Activated CD8-positive, alpha-beta T cell treated with anti-CD3 and anti-CD28 coated beads for 36 hours (primary cell): ENCODE results near the gene UNC13B. TPM values are rescaled to one million over a fixed set of nuclear protein-coding genes. Genes with fewer than 3 reads are reported as not detected.

Experiments used
- ATAC-seq: fragments of 200-7000 bp; cut with Tn5 transposase; one replicate; pipeline ENCODE4 v1.10.0; 2021; ENCODE audit warnings: mild to moderate bottlenecking, moderate library complexity
- CTCF ChIA-PET: fragments of 350-600 bp; sonication (Branson Sonifier 250); formaldehyde crosslinking; loops from one replicate; lab custom pipeline; 2021; ENCODE audit warnings: antibody characterized with exemption; lab: Charles Lee
- POLR2A ChIA-PET: fragments of 350-600 bp; sonication (Branson Sonifier 250); formaldehyde crosslinking; loops from one replicate; lab custom pipeline; 2021; ENCODE audit warnings: antibody characterized with exemption; lab: Charles Lee
- DNase-seq: peaks from one replicate; pipeline ENCODE4 v3.0.0-alpha.2; 2020
- H3K27ac Mint-ChIP-seq: one replicate; pipeline ENCODE4 v1.8.0; 2021; ENCODE audit warnings: mild to moderate bottlenecking, mixed read lengths
- H3K27me3 Mint-ChIP-seq: one replicate; pipeline ENCODE4 v1.8.0; 2021; ENCODE audit warnings: mixed read lengths
- H3K36me3 Mint-ChIP-seq: one replicate; pipeline ENCODE4 v1.8.0; 2021; ENCODE audit warnings: low read depth, mixed read lengths
- H3K4me1 Mint-ChIP-seq: one replicate; pipeline ENCODE4 v1.8.0; 2021; ENCODE audit warnings: low read depth, mixed read lengths
- H3K4me3 Mint-ChIP-seq: one replicate; pipeline ENCODE4 v1.8.0; 2021; ENCODE audit warnings: mild to moderate bottlenecking, moderate library complexity, mixed read lengths
- H3K9me3 Mint-ChIP-seq: one replicate; pipeline ENCODE4 v1.8.0; 2021; ENCODE audit warnings: mixed read lengths
- CTCF ChIP-seq: fragments of 200-600 bp; IDR thresholded peaks from one replicate; pipeline ENCODE4 v1.8.0; 2022; ENCODE audit warnings: antibody characterized with exemption, mild to moderate bottlenecking
- intact Hi-C: fragments of 100-400 bp; cut with micrococcal nuclease; formaldehyde crosslinking; loops from one replicate; pipeline ENCODE4 v1.10.0; 2022
- total RNA-seq, 2 experiments: library from RNA; stranded (reverse); gene quantifications; one replicate each; pipeline ENCODE4 v1.2.3, GENCODE V29; 2021

The UNC13B gene
- total RNA-seq, 2 experiments from 2014 or later = 1.3 to 1.9 TPM

- no peak overlapping the region for H3K27ac Mint-ChIP-seq
- ATAC-seq (no peak), DNase-seq (no peak)
- H3K27me3 Mint-ChIP-seq = no peaks in the 10 kb centered on the region
- H3K36me3 Mint-ChIP-seq = peaks cover 2% of the 10 kb centered on the region
- TF ChIP-seq CTCF = no peak
- intact Hi-C loops = no loop called here
- no peaks in the 10 kb centered on the region for H3K4me1 Mint-ChIP-seq
- ChIA-PET CTCF (no interaction called here), POLR2A (no interaction called here)
- H3K9me3 Mint-ChIP-seq = peaks cover 3% of the 10 kb centered on the region
- H3K4me3 Mint-ChIP-seq = no peak overlapping the region
These were observed 24.7 kb downstream of the UNC13B start for GRCh38 chr9:35186524-35186923.

GRCh38 chr9:35190203-35190602 lies 28.4 kb downstream of the UNC13B start:
- POLR2A ChIA-PET = no interaction called here
- Mint-ChIP-seq H3K27me3 (no peaks in the 10 kb centered on the region), H3K4me3 (no peak overlapping the region), H3K4me1 (no peaks in the 10 kb centered on the region), H3K36me3 (peaks cover 6% of the 10 kb centered on the region), H3K27ac (no peak overlapping the region), H3K9me3 (peaks cover 26% of the 10 kb centered on the region)
- CTCF ChIA-PET = interaction anchor here (1.2 kb wide), 1 partner anchor 73 kb away, joined by 3 read pairs; no protein-coding TSS in a partner anchor
- intact Hi-C loops = no loop called here
- no peak for TF ChIP-seq CTCF
- ATAC-seq = no peak
- DNase-seq = no peak

- no peak for DNase-seq
- no peak overlapping the region for H3K4me3 Mint-ChIP-seq
- H3K9me3 Mint-ChIP-seq = peaks cover 26% of the 10 kb centered on the region
- peaks cover 6% of the 10 kb centered on the region for H3K36me3 Mint-ChIP-seq
- no peak for TF ChIP-seq CTCF
- intact Hi-C loops = no loop called here
- no peak for ATAC-seq
- POLR2A ChIA-PET = no interaction called here
- CTCF ChIA-PET = no interaction called here
- no peak overlapping the region for H3K27ac Mint-ChIP-seq
- no peaks in the 10 kb centered on the region for H3K4me1 Mint-ChIP-seq
- H3K27me3 Mint-ChIP-seq = no peaks in the 10 kb centered on the region
These were observed 29.3 kb downstream of the UNC13B start for GRCh38 chr9:35191105-35191504.

- POLR2A ChIA-PET = no interaction called here
These were observed 32.0 kb downstream of the UNC13B start for GRCh38 chr9:35193762-35194161.

GRCh38 chr9:35195683-35196082 lies 33.9 kb downstream of the UNC13B start:
- H3K4me1 Mint-ChIP-seq = no peaks in the 10 kb centered on the region
- H3K4me3 Mint-ChIP-seq = no peak overlapping the region
- intact Hi-C loops = no loop called here
- ChIA-PET POLR2A (no interaction called here), CTCF (no interaction called here)
- ATAC-seq (no peak), DNase-seq (no peak)
- TF ChIP-seq CTCF = no peak
- H3K36me3 Mint-ChIP-seq = peaks cover 6% of the 10 kb centered on the region
- H3K9me3 Mint-ChIP-seq = peaks cover 30% of the 10 kb centered on the region
- no peaks in the 10 kb centered on the region for H3K27me3 Mint-ChIP-seq
- no peak overlapping the region for H3K27ac Mint-ChIP-seq

More at GRCh38 chr9:35193762-35194161, 32.0 kb downstream of the UNC13B start:
- H3K27ac Mint-ChIP-seq = no peak overlapping the region
- no peak for TF ChIP-seq CTCF
- H3K27me3 Mint-ChIP-seq = no peaks in the 10 kb centered on the region
- intact Hi-C loops = no loop called here
- CTCF ChIA-PET = no interaction called here
- H3K4me3 Mint-ChIP-seq = no peak overlapping the region
- ATAC-seq = no peak
- H3K9me3 Mint-ChIP-seq = peaks cover 28% of the 10 kb centered on the region
- H3K36me3 Mint-ChIP-seq = peaks cover 6% of the 10 kb centered on the region
- no peak for DNase-seq
- H3K4me1 Mint-ChIP-seq = no peaks in the 10 kb centered on the region
